ENCODE results near the gene CHST6.

- TF ChIP-seq CTCF (IDR thresholded peaks at IDR 0.05) (no peak), POLR2A (IDR thresholded peaks at IDR 0.05) (no peak)
Observed at GRCh38 chr16:75462806-75463205, 32.4 kb downstream of the CHST6 start.
